Astrocyte of the spinal cord (primary cell): Measurements from ENCODE around the gene TLCD4.

Experiments
- DNase-seq: peaks from one replicate; pipeline ENCODE4 v3.0.0; 2011; ENCODE audit warnings: low read depth, low spot score
- H3K4me3 ChIP-seq: 2 replicates; pipeline ENCODE4 v1.5.1; 2011; ENCODE audit warnings: low read depth, mild to moderate bottlenecking, low read length, moderate library complexity
- in situ Hi-C: cut with HindIII; loops from 2 replicates; pipeline ENCODE4 v1.10.0; 2017; ENCODE audit warnings: low sequenced_read_pairs
- TF ChIP-seq, protein P1 (sequence below): IDR thresholded peaks from 2 replicates; pipeline ENCODE4 v1.5.1; 2012; ENCODE audit warnings: low read depth, mild to moderate bottlenecking, low read length, inconsistent platforms

Gene TLCD4

DNA sequence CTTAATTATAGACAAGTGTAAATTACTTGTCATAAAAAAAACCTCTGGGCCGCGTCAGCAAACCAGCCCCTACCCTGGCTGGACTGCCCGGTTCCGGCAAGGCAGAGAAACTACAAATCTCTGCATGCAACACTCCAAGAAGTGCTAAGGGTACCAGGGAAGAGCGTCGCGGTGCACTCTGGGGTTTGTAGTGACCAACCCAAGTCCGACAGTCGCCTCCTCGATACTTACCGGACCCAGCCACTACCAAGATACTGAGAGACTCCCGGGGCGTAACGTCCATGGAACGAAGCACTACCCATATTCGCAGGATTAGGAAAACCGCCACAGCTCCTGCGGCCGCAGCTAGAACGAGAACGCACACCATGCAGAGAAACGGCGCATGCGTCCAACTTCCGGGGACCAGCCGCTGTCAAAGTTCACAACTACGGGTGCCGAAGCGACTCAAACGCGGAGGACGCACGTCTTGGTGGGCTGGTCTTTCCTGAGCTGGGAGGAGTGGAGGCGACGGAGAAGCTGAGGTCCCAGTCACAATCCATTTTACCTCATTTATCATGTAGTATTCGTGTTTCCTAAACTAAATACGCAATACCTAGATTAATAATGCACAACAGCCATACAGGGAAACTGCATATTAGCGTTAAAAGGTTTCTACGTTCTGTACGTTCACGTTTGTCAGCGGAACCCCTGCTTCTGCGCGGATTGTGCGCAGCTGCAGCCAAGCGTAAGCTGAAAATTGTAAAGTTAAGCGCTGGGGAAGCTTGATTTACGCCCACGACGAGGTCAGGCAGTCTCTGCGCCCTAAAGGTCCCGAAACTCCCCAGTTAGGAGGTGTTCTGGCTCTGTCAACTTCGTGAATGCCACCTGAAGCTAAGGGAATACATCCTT is 44.4 kb upstream of the TLCD4 start, which contains the start of gene ALG14:
TSS of gene ALG14 (minus strand) at position 420 of the 888 bp plus-strand sequence. CDS start at position 367, 53 bp downstream.
- TF ChIP-seq, protein P1, sequence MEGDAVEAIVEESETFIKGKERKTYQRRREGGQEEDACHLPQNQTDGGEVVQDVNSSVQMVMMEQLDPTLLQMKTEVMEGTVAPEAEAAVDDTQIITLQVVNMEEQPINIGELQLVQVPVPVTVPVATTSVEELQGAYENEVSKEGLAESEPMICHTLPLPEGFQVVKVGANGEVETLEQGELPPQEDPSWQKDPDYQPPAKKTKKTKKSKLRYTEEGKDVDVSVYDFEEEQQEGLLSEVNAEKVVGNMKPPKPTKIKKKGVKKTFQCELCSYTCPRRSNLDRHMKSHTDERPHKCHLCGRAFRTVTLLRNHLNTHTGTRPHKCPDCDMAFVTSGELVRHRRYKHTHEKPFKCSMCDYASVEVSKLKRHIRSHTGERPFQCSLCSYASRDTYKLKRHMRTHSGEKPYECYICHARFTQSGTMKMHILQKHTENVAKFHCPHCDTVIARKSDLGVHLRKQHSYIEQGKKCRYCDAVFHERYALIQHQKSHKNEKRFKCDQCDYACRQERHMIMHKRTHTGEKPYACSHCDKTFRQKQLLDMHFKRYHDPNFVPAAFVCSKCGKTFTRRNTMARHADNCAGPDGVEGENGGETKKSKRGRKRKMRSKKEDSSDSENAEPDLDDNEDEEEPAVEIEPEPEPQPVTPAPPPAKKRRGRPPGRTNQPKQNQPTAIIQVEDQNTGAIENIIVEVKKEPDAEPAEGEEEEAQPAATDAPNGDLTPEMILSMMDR, result no peak
- peak within 1 kb of the TSS; percentile 88 for H3K4me3 ChIP-seq
- in situ Hi-C loops, result no loop called here
- peak; percentile 97 for DNase-seq

DNA sequence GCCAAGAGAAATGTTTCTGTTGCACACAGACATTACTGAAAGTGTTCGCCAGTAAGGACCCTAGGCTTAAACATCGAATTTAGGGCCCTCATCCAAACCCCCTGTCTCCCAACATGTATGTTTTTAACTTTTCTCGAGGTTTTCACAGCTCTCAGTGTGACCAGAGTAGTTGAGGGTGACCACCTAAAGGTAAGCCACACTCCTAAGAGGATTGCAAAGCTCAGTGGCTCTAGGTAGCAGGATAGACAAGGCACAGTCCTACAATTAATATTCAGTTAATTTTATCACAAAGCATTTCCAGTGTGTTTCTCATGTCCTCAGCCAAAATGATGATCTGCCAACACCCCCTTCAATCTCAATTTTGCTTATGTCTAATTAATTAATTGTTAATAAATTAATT is 43.7 kb upstream of the TLCD4 start:
- in situ Hi-C loops, result no loop called here
- TF ChIP-seq, protein P1, result no peak
- H3K4me3 ChIP-seq, result peak overlapping the region; percentile 88
- DNase-seq, result no peak

DNA sequence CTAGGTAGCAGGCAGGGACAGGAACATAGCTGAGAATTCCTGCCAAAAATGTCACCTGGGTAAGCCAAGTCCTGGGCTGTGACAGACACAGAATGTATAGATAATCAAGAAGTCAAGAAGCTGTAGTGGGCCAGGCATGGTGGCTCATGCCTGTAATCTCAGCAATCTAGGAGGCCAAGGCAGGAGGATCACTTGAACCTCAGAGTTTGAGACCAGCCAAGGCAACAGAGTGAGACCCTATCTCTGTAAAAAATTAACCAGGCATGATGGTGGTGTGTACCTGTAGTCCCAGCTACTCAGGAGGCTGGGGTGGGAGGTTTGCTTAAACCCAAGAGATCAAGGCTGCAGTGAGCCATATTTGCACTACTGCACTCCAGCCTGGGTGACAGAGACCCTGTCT is 41.1 kb upstream of the TLCD4 start:
- TF ChIP-seq, protein P1, result no peak
- in situ Hi-C loops, result no loop called here
- no peak overlapping the region for H3K4me3 ChIP-seq
- no peak for DNase-seq

DNA sequence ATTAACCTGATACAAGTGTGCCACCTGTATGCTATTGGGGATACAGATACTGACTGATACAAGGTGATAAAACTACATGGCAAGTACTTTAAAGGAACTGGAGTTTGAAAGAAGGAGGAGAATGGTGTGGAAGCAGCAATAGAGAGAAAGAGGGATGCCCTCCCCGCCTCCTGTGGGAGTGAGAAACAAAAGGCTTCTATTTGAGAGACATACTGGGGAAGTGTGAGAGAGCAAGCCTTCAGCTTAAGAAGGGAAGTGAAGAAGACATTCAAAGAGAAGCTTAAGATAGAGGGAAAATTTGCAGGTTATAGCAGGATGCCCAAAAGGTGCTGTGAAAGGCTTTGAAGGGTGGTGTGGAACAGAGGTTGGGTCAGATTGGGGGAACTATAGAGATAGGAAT is 36.7 kb upstream of the TLCD4 start:
- DNase-seq, result no peak
- no peak overlapping the region for H3K4me3 ChIP-seq
- in situ Hi-C loops, result no loop called here
- TF ChIP-seq, protein P1, result no peak

DNA sequence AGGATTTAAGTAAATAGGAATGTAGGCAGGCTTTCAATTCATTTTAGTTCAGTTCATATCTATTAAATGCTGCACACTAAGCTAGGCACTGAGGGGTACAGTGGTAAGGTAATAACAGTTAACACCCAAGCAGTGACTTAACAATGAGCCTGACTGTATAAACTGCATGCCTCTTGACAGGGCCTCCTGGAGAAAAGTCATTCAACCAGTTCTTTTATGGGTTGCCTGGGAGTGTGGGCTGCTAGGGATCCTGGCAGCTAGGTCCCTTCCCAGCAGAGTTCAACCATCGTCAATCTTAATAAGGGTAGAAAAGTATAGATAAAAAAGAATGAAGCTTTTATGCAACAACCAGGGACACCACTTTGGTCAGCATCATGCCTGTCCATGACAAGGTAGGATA is 36.3 kb upstream of the TLCD4 start:
- no peak for DNase-seq
- in situ Hi-C loops, result no loop called here
- TF ChIP-seq, protein P1, result no peak
- no peak overlapping the region for H3K4me3 ChIP-seq

DNA sequence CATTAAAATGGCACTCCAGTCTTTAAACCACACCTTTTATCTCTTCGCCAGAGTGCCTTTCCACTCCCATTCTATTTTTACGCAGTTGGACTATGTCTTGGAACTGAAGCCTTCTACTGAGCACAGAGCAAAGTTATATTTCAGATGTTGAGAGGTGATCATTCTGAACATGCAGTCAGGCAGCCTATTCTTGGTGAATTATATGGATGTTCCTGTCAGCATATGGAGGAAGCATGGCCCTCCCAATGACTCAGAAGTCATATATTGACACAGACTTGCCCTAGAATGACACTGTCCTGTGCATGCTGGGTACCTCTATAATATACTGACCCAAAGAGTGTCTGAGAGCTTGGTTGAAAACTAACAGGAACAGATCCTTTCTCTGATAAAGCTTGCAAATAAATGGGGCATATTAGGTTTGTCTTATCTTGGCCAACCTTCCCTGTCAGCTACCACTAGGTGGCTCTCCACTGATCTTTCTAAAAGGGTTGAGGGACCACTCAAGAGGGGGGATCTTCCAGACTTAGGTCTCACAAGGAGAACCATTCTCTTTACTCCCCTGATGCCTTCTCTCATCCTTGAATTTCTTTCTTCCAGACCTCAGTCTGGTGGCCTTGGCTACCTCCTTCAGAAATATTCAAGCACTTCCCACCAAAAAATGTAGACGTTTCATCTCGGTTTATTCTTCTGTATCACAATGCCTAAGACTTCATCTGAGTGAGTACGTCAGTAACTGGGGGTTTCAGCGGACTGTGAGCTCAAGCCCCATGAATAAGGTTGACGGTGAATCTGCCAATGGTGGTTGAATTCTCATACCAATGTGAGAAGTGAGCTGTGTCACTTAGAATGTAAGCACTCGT is 32.6 kb upstream of the TLCD4 start:
- peak; percentile 22 for DNase-seq
- TF ChIP-seq, protein P1, result peak; percentile 74
- H3K4me3 ChIP-seq, result no peak overlapping the region
- in situ Hi-C loops, result no loop called here
